ENCODE measurements around the gene MAP3K13. TPM values are rescaled to one million over a fixed set of nuclear protein-coding genes. Genes with fewer than 3 reads are reported as not detected.
A peak's percentile ranks its signal among the peaks of the same experiment; 100 is the strongest.
"Not testable (repeated sequence)": the region's sequence is repeated elsewhere in the genome, so short reads cannot be mapped to it uniquely, and the experiment has no call there.

MAP3K13 gene
- total and polyA plus RNA-seq, 4 experiments from 2014 or later: 8.7 to 47.9 (median 25.4) TPM

- H3K27ac ChIP-seq (ENCODE audit: low read depth, low read length); H3K9me3 Mint-ChIP-seq; H3K36me3 Mint-ChIP-seq; H3K4me3 ChIP-seq (ENCODE audit: low read length in 2 of 2); DNase-seq; H3K36me3 ChIP-seq (ENCODE audit: insufficient read depth, low read length); intact Hi-C loops (cut with micrococcal nuclease); H3K4me1 Mint-ChIP-seq; H3K4me3 Mint-ChIP-seq; H3K27ac Mint-ChIP-seq; POLR2A ChIA-PET (ENCODE audit: partially characterized antibody); H3K9me3 ChIP-seq (ENCODE audit: control insufficient read depth in 1 of 2, low read length in 2 of 2); H3K4me1 ChIP-seq (ENCODE audit: insufficient read depth, low read length); H3K27me3 ChIP-seq (ENCODE audit: insufficient read depth, low read length); H3K27me3 Mint-ChIP-seq; CTCF ChIA-PET (ENCODE audit: partially characterized antibody): not testable (repeated sequence)
Measured at GRCh38 chr3:185386515-185386914, 23.6 kb downstream of the MAP3K13 start.

DNA sequence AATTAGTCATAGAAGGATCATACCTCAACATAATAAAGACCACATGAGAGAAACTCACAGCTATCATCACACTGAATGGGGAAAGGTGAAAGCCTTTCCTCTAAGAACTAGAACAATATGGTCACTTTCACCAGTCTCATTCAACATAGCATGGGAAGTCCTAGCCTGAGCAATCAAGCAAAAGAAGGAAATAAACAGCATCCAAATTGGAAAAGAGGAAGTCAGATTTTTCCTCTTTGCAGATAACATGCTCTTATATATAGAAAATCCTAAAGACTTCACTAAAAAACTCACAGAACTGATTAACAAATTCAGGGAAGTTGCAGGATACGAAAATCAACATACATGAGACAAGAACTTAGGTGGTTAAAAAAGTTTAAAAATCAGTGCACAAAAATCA is 24.7 kb downstream of the MAP3K13 start:
- H3K36me3 Mint-ChIP-seq: no peaks in the 10 kb centered on the region
- CTCF ChIA-PET (ENCODE audit: partially characterized antibody): no interaction called here
- no peak overlapping the region for H3K4me3 Mint-ChIP-seq
- H3K9me3 ChIP-seq (ENCODE audit: control insufficient read depth in 1 of 2, low read length in 2 of 2): no peaks in the 10 kb centered on the region
- no peak for DNase-seq
- H3K36me3 ChIP-seq (ENCODE audit: insufficient read depth, low read length): no peaks in the 10 kb centered on the region
- H3K4me1 ChIP-seq (ENCODE audit: insufficient read depth, low read length): no peaks in the 10 kb centered on the region
- POLR2A ChIA-PET (ENCODE audit: partially characterized antibody): no interaction called here
- H3K27ac Mint-ChIP-seq: no peak overlapping the region
- no peak overlapping the region for H3K27ac ChIP-seq (ENCODE audit: low read depth, low read length)
- no peaks in the 10 kb centered on the region for H3K4me1 Mint-ChIP-seq
- peaks cover 0 to 5% (median 2%) of the 10 kb centered on the region in 8 donors for H3K9me3 Mint-ChIP-seq
- H3K4me3 ChIP-seq (ENCODE audit: low read length in 2 of 2): no peak overlapping the region
- no peaks in the 10 kb centered on the region for H3K27me3 ChIP-seq (ENCODE audit: insufficient read depth, low read length)
- intact Hi-C loops (cut with micrococcal nuclease): no loop called here
- H3K27me3 Mint-ChIP-seq: peaks cover 0 to 5% of the 10 kb centered on the region in 2 donors

DNA sequence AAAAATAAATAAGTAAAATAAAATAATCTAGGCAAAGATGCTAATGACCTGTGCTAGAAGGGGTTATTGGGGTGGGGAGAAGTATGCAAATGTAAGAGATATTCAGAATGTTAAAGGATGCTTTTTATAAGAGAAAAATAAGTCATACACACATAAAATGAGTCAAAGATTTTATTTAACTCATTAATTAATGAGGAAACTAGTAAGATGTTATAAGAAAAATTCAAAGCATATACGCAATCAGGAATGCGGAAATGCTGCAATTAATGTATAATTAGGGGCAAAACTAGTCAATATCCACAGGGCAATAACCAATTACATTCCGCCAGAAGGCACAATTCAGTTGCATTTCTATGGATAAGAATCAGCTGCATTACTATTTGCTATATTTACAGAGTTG is 30.1 kb downstream of the MAP3K13 start:
- intact Hi-C loops (cut with micrococcal nuclease): no loop called here
- no peaks in the 10 kb centered on the region for H3K9me3 ChIP-seq (ENCODE audit: control insufficient read depth in 1 of 2, low read length in 2 of 2)
- Mint-ChIP-seq H3K27me3 (peaks cover 0 to 3% of the 10 kb centered on the region in 2 donors), H3K4me1 (no peaks in the 10 kb centered on the region), H3K36me3 (no peaks in the 10 kb centered on the region), H3K9me3 (peaks cover 0 to 2% (median 0%) of the 10 kb centered on the region in 8 donors), H3K27ac (no peak overlapping the region), H3K4me3 (no peak overlapping the region)
- CTCF ChIA-PET (ENCODE audit: partially characterized antibody): no interaction called here
- H3K4me1 ChIP-seq (ENCODE audit: insufficient read depth, low read length): no peaks in the 10 kb centered on the region
- POLR2A ChIA-PET (ENCODE audit: partially characterized antibody): no interaction called here
- H3K27ac ChIP-seq (ENCODE audit: low read depth, low read length): no peak overlapping the region
- no peak overlapping the region for H3K4me3 ChIP-seq (ENCODE audit: low read length in 2 of 2)
- no peaks in the 10 kb centered on the region for H3K36me3 ChIP-seq (ENCODE audit: insufficient read depth, low read length)
- no peak for DNase-seq
- no peaks in the 10 kb centered on the region for H3K27me3 ChIP-seq (ENCODE audit: insufficient read depth, low read length)

GRCh38 chr3:185397676-185398075 is 34.7 kb downstream of the MAP3K13 start:
- Mint-ChIP-seq H3K27me3 (peaks cover 0 to 2% of the 10 kb centered on the region in 2 donors), H3K27ac (peak overlapping the region in 1 of 7 donors; percentile 62), H3K9me3 (peaks cover 0 to 2% (median 0%) of the 10 kb centered on the region in 8 donors), H3K4me1 (no peaks in the 10 kb centered on the region), H3K4me3 (no peak overlapping the region), H3K36me3 (no peaks in the 10 kb centered on the region)
- no peak for DNase-seq
- Histone ChIP-seq H3K36me3 (ENCODE audit: insufficient read depth, low read length) (no peaks in the 10 kb centered on the region), H3K27me3 (ENCODE audit: insufficient read depth, low read length) (no peaks in the 10 kb centered on the region), H3K27ac (ENCODE audit: low read depth, low read length) (no peak overlapping the region), H3K4me3 (ENCODE audit: low read length in 2 of 2) (no peak overlapping the region), H3K9me3 (ENCODE audit: control insufficient read depth in 1 of 2, low read length in 2 of 2) (no peaks in the 10 kb centered on the region), H3K4me1 (ENCODE audit: insufficient read depth, low read length) (no peaks in the 10 kb centered on the region)
- intact Hi-C loops (cut with micrococcal nuclease): no loop called here
- ChIA-PET POLR2A (ENCODE audit: partially characterized antibody) (no interaction called here), CTCF (ENCODE audit: partially characterized antibody) (no interaction called here)

GRCh38 chr3:185399737-185400667 is 37.1 kb downstream of the MAP3K13 start:
- DNase-seq: no peak
- Mint-ChIP-seq H3K4me1 (no peaks in the 10 kb centered on the region), H3K27me3 (peaks cover 0 to 5% of the 10 kb centered on the region in 2 donors), H3K9me3 (no peaks in the 10 kb centered on the region), H3K27ac (no peak overlapping the region), H3K36me3 (no peaks in the 10 kb centered on the region), H3K4me3 (no peak overlapping the region)
- no peaks in the 10 kb centered on the region for H3K27me3 ChIP-seq (ENCODE audit: insufficient read depth, low read length)
- no peak overlapping the region for H3K27ac ChIP-seq (ENCODE audit: low read depth, low read length)
- CTCF ChIA-PET (ENCODE audit: partially characterized antibody): interaction anchor here (1.6 kb wide), 1 partner anchor 13 kb away, joined by 3 read pairs; no protein-coding TSS in a partner anchor
- H3K4me3 ChIP-seq (ENCODE audit: low read length in 2 of 2): no peak overlapping the region
- no peaks in the 10 kb centered on the region for H3K4me1 ChIP-seq (ENCODE audit: insufficient read depth, low read length)
- POLR2A ChIA-PET (ENCODE audit: partially characterized antibody): interaction anchor here (0.5 kb wide), 1 partner anchor 19 kb away, joined by 3 read pairs; no protein-coding TSS in a partner anchor
- intact Hi-C loops (cut with micrococcal nuclease): no loop called here
- no peaks in the 10 kb centered on the region for H3K9me3 ChIP-seq (ENCODE audit: control insufficient read depth in 1 of 2, low read length in 2 of 2)
- no peaks in the 10 kb centered on the region for H3K36me3 ChIP-seq (ENCODE audit: insufficient read depth, low read length)

DNA sequence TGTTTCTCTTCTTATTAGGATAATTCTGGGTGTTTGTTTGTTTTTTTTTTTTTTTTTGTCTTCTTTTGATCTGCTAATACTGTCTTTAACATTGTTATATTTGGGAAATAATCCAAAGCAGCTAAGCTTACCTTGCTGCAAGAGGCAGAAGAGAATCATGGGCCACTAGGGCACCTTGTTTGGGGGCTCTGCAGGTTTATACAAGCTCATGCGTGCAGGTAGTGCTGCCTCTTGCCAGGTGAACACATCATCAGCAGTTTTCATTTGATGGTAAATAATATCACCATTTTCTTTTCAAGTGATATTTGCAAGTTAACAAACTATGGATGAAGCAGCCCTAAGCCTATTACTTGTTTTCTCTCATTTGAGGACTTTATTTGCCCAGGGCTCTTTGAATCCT is 37.9 kb downstream of the MAP3K13 start:
- Histone ChIP-seq H3K9me3 (ENCODE audit: control insufficient read depth in 1 of 2, low read length in 2 of 2) (no peaks in the 10 kb centered on the region), H3K4me1 (ENCODE audit: insufficient read depth, low read length) (no peaks in the 10 kb centered on the region), H3K4me3 (ENCODE audit: low read length in 2 of 2) (no peak overlapping the region), H3K36me3 (ENCODE audit: insufficient read depth, low read length) (no peaks in the 10 kb centered on the region), H3K27me3 (ENCODE audit: insufficient read depth, low read length) (no peaks in the 10 kb centered on the region), H3K27ac (ENCODE audit: low read depth, low read length) (no peak overlapping the region)
- Mint-ChIP-seq H3K27ac (no peak overlapping the region), H3K27me3 (peaks cover 0 to 5% of the 10 kb centered on the region in 2 donors), H3K4me3 (no peak overlapping the region), H3K36me3 (no peaks in the 10 kb centered on the region), H3K9me3 (no peaks in the 10 kb centered on the region), H3K4me1 (no peaks in the 10 kb centered on the region)
- ChIA-PET CTCF (ENCODE audit: partially characterized antibody) (no interaction called here), POLR2A (ENCODE audit: partially characterized antibody) (no interaction called here)
- intact Hi-C loops (cut with micrococcal nuclease): no loop called here
- DNase-seq: no peak

DNA sequence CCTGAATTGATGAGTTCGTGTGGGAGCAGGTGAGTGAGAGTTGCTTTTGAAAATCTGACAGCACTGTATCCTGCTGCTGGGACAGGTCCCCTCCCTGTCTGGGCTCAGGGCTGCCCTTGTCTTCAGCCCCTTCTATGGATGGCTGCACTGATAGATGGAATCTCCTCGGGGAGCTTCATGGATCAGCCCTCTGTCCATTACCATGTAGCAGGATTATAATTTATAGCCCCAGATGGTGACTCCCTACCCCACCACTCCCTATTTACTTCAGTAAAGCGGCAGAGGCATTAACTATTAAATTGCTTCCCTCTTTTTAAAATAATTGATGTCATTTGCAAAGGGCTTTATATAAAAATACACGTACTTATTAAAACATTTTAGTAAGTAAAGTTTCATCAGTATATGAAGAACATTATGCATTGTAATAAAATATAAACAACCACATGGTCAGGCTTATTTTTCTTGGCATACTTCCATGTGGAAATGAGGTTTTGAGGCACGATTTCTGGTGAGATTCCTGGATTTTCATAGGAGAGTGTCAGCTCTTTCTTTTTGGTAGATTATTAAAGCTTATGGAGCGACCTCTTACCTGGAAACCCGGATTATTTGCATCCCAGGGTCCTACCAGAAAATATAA is 38.5 kb downstream of the MAP3K13 start:
- no peak for DNase-seq
- Mint-ChIP-seq H3K4me3 (no peak overlapping the region), H3K27me3 (peaks cover 0 to 5% of the 10 kb centered on the region in 2 donors), H3K36me3 (no peaks in the 10 kb centered on the region), H3K27ac (no peak overlapping the region), H3K4me1 (no peaks in the 10 kb centered on the region), H3K9me3 (no peaks in the 10 kb centered on the region)
- CTCF ChIA-PET (ENCODE audit: partially characterized antibody): no interaction called here
- no peaks in the 10 kb centered on the region for H3K4me1 ChIP-seq (ENCODE audit: insufficient read depth, low read length)
- POLR2A ChIA-PET (ENCODE audit: partially characterized antibody): no interaction called here
- no peaks in the 10 kb centered on the region for H3K27me3 ChIP-seq (ENCODE audit: insufficient read depth, low read length)
- H3K4me3 ChIP-seq (ENCODE audit: low read length in 2 of 2): no peak overlapping the region
- no peaks in the 10 kb centered on the region for H3K36me3 ChIP-seq (ENCODE audit: insufficient read depth, low read length)
- intact Hi-C loops (cut with micrococcal nuclease): no loop called here
- H3K27ac ChIP-seq (ENCODE audit: low read depth, low read length): no peak overlapping the region
- no peaks in the 10 kb centered on the region for H3K9me3 ChIP-seq (ENCODE audit: control insufficient read depth in 1 of 2, low read length in 2 of 2)
